Measurements from ENCODE around the gene SLC2A5.
A peak's percentile ranks its signal among the peaks of the same experiment; 100 is the strongest.
"Not testable (repeated sequence)": the region's sequence is repeated elsewhere in the genome, so short reads cannot be mapped to it uniquely, and the experiment has no call there.

The SLC2A5 gene

GRCh38 chr1:9004700-9005394 lies 64.6 kb downstream of the SLC2A5 start:
- peak; percentile 74 for DNase-seq (ENCODE audit: low read depth)

- DNase-seq (ENCODE audit: low read depth) = no peak
These were observed 65.3 kb downstream of the SLC2A5 start for GRCh38 chr1:9004031-9004699.

GRCh38 chr1:9002215-9002560 lies 67.2 kb downstream of the SLC2A5 start:
- not testable (repeated sequence) for DNase-seq (ENCODE audit: low read depth)

GRCh38 chr1:9001534-9002214 lies 67.8 kb downstream of the SLC2A5 start:
- not testable (repeated sequence) for DNase-seq (ENCODE audit: low read depth)

- not testable (repeated sequence) for DNase-seq (ENCODE audit: low read depth)
These were observed 75.3 kb downstream of the SLC2A5 start for GRCh38 chr1:8993962-8994675.

- no peak for DNase-seq (ENCODE audit: low read depth)
These were observed 76.3 kb downstream of the SLC2A5 start for GRCh38 chr1:8992936-8993687.

- no peak for DNase-seq (ENCODE audit: low read depth)
These were observed 79.6 kb downstream of the SLC2A5 start for GRCh38 chr1:8989821-8990220.

GRCh38 chr1:8989061-8989460 lies 80.4 kb downstream of the SLC2A5 start:
- DNase-seq (ENCODE audit: low read depth) = no peak

- DNase-seq (ENCODE audit: low read depth) = no peak
These were observed 80.8 kb downstream of the SLC2A5 start for GRCh38 chr1:8988618-8988967.

GRCh38 chr1:8987881-8988617 lies 81.4 kb downstream of the SLC2A5 start:
- DNase-seq (ENCODE audit: low read depth) = peak; percentile 58

GRCh38 chr1:8986814-8987190 lies 82.6 kb downstream of the SLC2A5 start:
- no peak for DNase-seq (ENCODE audit: low read depth)

GRCh38 chr1:8985915-8986813 lies 83.3 kb downstream of the SLC2A5 start:
- no peak for DNase-seq (ENCODE audit: low read depth)
